Caco-2 (cell line): ENCODE results near the gene GTPBP3. TPM values are rescaled to one million over a fixed set of nuclear protein-coding genes. Genes with fewer than 3 reads are reported as not detected.

Experiments
- BruUV-seq: library from RNA; stranded (reverse); fragments of 400-500 nt; replicated peaks from 2 replicates; lab custom pipeline; 2021; lab: Mats Ljungman, UMichigan
- CTCF ChIA-PET: fragments of 300-600 bp; sonication (Branson Sonifier 250); formaldehyde crosslinking; loops from one replicate; lab custom pipeline; 2022; ENCODE audit warnings: antibody characterized with exemption; lab: Charles Lee
- POLR2A ChIA-PET: fragments of 300-600 bp; sonication (Branson Sonifier 250); formaldehyde crosslinking; loops from one replicate; lab custom pipeline; 2022; ENCODE audit warnings: antibody characterized with exemption; lab: Charles Lee
- DNase-seq, 2 experiments: peaks; one replicate each; pipeline versions ENCODE4 v3.0.0 to v3.0.0-alpha.2; 2020 to 2022
- H3K27me3 ChIP-seq: replicated peaks from 2 replicates; pipeline ENCODE4 v1.6.0; 2011; ENCODE audit warnings: low read length; ENCODE audit not compliant: control insufficient read depth, insufficient read depth
- H3K36me3 ChIP-seq: 2 replicates; pipeline ENCODE4 v1.5.1; 2011; ENCODE audit warnings: low read length; ENCODE audit not compliant: control insufficient read depth, insufficient read depth
- H3K4me1 ChIP-seq: fragments of 250-450 bp; sonication (Bioruptor Pico); 2 replicates; pipeline ENCODE4 v1.5.1; 2020; ENCODE audit warnings: mild to moderate bottlenecking
- H3K4me3 ChIP-seq: 2 replicates; pipeline ENCODE4 v1.5.1; 2011; ENCODE audit warnings: low read depth, mild to moderate bottlenecking, control low read depth, low read length
- H3K9me3 ChIP-seq: fragments of 250-450 bp; sonication (Bioruptor Pico); 2 replicates; pipeline ENCODE4 v1.5.1; 2020; ENCODE audit warnings: mild to moderate bottlenecking, moderate library complexity
- H3K27ac Mint-ChIP-seq: one replicate; pipeline ENCODE4 v1.8.0; 2022; ENCODE audit warnings: mixed read lengths; ENCODE audit not compliant: unreplicated experiment
- H3K27me3 Mint-ChIP-seq: one replicate; pipeline ENCODE4 v1.8.0; 2022; ENCODE audit warnings: mixed read lengths; ENCODE audit not compliant: insufficient read depth, unreplicated experiment
- H3K36me3 Mint-ChIP-seq: one replicate; pipeline ENCODE4 v1.8.0; 2022; ENCODE audit warnings: mild to moderate bottlenecking, mixed read lengths; ENCODE audit not compliant: insufficient read depth, unreplicated experiment
- H3K4me1 Mint-ChIP-seq: one replicate; pipeline ENCODE4 v1.8.0; 2022; ENCODE audit warnings: low read depth, mixed read lengths; ENCODE audit not compliant: unreplicated experiment
- H3K4me3 Mint-ChIP-seq: one replicate; pipeline ENCODE4 v1.8.0; 2022; ENCODE audit warnings: mild to moderate bottlenecking, moderate library complexity, mixed read lengths; ENCODE audit not compliant: unreplicated experiment
- H3K9me3 Mint-ChIP-seq: one replicate; pipeline ENCODE4 v1.8.0; 2022; ENCODE audit warnings: mixed read lengths; ENCODE audit not compliant: unreplicated experiment
- intact Hi-C: fragments of 100-400 bp; cut with micrococcal nuclease; formaldehyde crosslinking; loops from one replicate; pipeline ENCODE4 v1.10.0; 2022; ENCODE audit not compliant: unreplicated experiment
- total RNA-seq: library from RNA; stranded (reverse); gene quantifications from 2 replicates; pipeline ENCODE4 v1.2.3, GENCODE V29; 2022
- TF ChIP-seq, protein P1 (sequence below), 2 experiments: fragments of 200-600 bp in 1 of 2; IDR thresholded peaks; 1 replicate in 1 of 2; 2 replicates in 1 of 2; pipeline versions ENCODE4 v1.5.1 to v1.8.0; 2011 to 2022; ENCODE audit warnings: antibody characterized with exemption in 1 of 2, control low read depth in 1 of 2, inconsistent platforms in 1 of 2, low read depth in 1 of 2, low read length in 1 of 2, mild to moderate bottlenecking in 1 of 2, moderate library complexity in 1 of 2; ENCODE audit not compliant: insufficient read depth in 1 of 2, severe bottlenecking in 1 of 2, unreplicated experiment in 1 of 2

Gene GTPBP3
- total RNA-seq, 1 experiment from 2014 or later: 50.7 TPM

DNA sequence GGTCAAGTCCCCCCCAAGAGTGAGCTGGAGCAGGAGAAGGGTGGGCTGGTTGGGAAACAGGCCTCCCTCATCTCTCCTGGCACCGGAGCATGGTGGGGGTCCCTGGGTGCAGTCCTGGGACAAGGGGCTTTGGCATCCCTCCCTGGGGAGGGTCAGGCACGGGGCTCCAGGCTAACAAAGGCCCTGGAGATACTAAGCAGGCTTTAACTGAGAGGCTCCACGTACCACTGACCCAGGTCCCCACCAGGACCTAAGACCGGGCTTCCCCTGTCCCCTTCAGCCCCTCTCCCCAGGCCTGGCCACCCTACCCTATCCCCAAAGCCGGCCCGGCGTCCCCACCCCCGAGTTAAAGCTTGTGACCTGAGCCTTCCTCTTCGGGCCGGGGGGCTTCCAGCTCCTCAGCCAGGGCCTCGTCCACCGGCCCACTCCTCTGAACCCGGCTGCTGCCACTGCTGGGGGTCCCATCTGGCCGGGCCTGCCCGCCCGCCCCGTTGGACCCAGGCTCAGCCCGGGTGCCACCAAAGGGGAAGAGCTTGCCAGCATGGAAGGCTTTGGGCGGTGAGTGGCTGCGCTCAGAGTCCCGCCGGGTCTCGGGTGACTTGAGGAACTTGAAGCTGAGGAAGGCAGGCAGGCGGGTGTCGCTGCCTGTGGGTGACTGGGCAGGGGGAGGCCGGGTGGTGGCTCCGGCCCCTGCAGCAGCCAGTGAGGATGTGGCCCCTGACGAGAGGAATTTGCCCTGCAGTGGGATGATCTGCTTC is 12.8 kb upstream of the GTPBP3 start:
- no peak for DNase-seq
- H3K27me3 Mint-ChIP-seq: no peaks in the 10 kb centered on the region
- H3K4me3 Mint-ChIP-seq: no peak overlapping the region
- peaks cover 39% of the 10 kb centered on the region for H3K36me3 Mint-ChIP-seq
- Histone ChIP-seq H3K4me1 (peaks cover 17% of the 10 kb centered on the region), H3K9me3 (no peaks in the 10 kb centered on the region), H3K4me3 (no peak overlapping the region), H3K36me3 (no peaks in the 10 kb centered on the region; the same call in 1 of the 2 replicates), H3K27me3 (no peaks in the 10 kb centered on the region)
- H3K9me3 Mint-ChIP-seq: no peaks in the 10 kb centered on the region
- TSS peak; percentile 15 for BruUV-seq
- ChIA-PET CTCF (no interaction called here), POLR2A (interaction anchor here (0.6 kb wide), 1 partner anchor 968 kb away, joined by 5 read pairs; no protein-coding TSS in a partner anchor)
- TF ChIP-seq, protein P1, sequence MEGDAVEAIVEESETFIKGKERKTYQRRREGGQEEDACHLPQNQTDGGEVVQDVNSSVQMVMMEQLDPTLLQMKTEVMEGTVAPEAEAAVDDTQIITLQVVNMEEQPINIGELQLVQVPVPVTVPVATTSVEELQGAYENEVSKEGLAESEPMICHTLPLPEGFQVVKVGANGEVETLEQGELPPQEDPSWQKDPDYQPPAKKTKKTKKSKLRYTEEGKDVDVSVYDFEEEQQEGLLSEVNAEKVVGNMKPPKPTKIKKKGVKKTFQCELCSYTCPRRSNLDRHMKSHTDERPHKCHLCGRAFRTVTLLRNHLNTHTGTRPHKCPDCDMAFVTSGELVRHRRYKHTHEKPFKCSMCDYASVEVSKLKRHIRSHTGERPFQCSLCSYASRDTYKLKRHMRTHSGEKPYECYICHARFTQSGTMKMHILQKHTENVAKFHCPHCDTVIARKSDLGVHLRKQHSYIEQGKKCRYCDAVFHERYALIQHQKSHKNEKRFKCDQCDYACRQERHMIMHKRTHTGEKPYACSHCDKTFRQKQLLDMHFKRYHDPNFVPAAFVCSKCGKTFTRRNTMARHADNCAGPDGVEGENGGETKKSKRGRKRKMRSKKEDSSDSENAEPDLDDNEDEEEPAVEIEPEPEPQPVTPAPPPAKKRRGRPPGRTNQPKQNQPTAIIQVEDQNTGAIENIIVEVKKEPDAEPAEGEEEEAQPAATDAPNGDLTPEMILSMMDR (IDR thresholded peaks at IDR 0.05; ENCODE audit: insufficient read depth in 1 of 2, low read depth in 1 of 2, low read length in 1 of 2, severe bottlenecking in 1 of 2, unreplicated experiment in 1 of 2): no peak
- no peaks in the 10 kb centered on the region for H3K4me1 Mint-ChIP-seq
- no peak overlapping the region for H3K27ac Mint-ChIP-seq
- intact Hi-C loops: loop anchor here (5.0 kb wide), 1 partner anchor 32 kb away; no protein-coding TSS in a partner anchor

DNA sequence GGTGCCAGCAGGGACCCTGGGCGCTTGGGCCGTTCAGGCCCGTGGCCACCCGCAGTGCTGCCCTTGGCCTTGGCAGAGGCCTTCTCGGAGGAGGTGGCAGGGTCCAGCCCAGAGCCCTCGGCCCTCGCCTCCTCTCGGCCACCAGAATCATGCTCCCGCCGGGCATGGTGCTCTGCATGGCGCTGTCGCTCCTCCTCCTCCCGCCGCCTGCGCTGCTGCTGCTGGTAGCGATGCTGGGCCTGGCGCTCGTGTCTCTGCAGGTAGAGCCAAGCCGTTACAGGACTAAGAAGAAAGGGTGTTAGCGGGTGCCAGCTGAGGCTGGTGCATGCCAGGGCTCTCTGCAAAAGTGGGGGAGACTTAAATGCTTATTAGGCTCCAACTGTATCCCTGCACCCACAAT is 12.2 kb upstream of the GTPBP3 start:
- H3K9me3 Mint-ChIP-seq: no peaks in the 10 kb centered on the region
- no peak overlapping the region for H3K4me3 Mint-ChIP-seq
- H3K27ac Mint-ChIP-seq: no peak overlapping the region
- no peak for DNase-seq
- CTCF ChIA-PET: interaction anchor here (1.1 kb wide), 1 partner anchor 33 kb away, joined by 3 read pairs; no protein-coding TSS in a partner anchor
- Histone ChIP-seq H3K27me3 (no peaks in the 10 kb centered on the region), H3K4me1 (peaks cover 20% of the 10 kb centered on the region), H3K4me3 (no peak overlapping the region), H3K9me3 (no peaks in the 10 kb centered on the region), H3K36me3 (no peaks in the 10 kb centered on the region; the same call in 1 of the 2 replicates)
- H3K27me3 Mint-ChIP-seq: no peaks in the 10 kb centered on the region
- POLR2A ChIA-PET: interaction anchor here (0.6 kb wide), 1 partner anchor 968 kb away, joined by 5 read pairs; no protein-coding TSS in a partner anchor
- intact Hi-C loops: loop anchor here (5.0 kb wide), 1 partner anchor 33 kb away; no protein-coding TSS in a partner anchor
- H3K36me3 Mint-ChIP-seq: peaks cover 36% of the 10 kb centered on the region
- TF ChIP-seq, protein P1 (IDR thresholded peaks at IDR 0.05; ENCODE audit: insufficient read depth in 1 of 2, low read depth in 1 of 2, low read length in 1 of 2, severe bottlenecking in 1 of 2, unreplicated experiment in 1 of 2): no peak
- BruUV-seq: no TSS peak
- H3K4me1 Mint-ChIP-seq: no peaks in the 10 kb centered on the region

GRCh38 chr19:17325881-17326594 is 11.3 kb upstream of the GTPBP3 start:
- BruUV-seq: no TSS peak
- Histone ChIP-seq H3K36me3 (no peaks in the 10 kb centered on the region; the same call in none of the 2 replicates), H3K4me3 (no peak overlapping the region), H3K27me3 (no peaks in the 10 kb centered on the region), H3K4me1 (peaks cover 20% of the 10 kb centered on the region), H3K9me3 (no peaks in the 10 kb centered on the region)
- Mint-ChIP-seq H3K4me3 (no peak overlapping the region), H3K4me1 (no peaks in the 10 kb centered on the region), H3K36me3 (peaks cover 35% of the 10 kb centered on the region), H3K27me3 (no peaks in the 10 kb centered on the region), H3K9me3 (no peaks in the 10 kb centered on the region), H3K27ac (no peak overlapping the region)
- TF ChIP-seq, protein P1 (IDR thresholded peaks at IDR 0.05; ENCODE audit: insufficient read depth in 1 of 2, low read depth in 1 of 2, low read length in 1 of 2, severe bottlenecking in 1 of 2, unreplicated experiment in 1 of 2): no peak
- no peak for DNase-seq
- ChIA-PET CTCF (interaction anchor here (0.5 to 1.7 kb wide), 3 partner anchors 10 to 34 kb away, joined by 3 to 7 read pairs (median 7); partner anchors contain the start of gene MRPL34), POLR2A (interaction anchor here (0.9 kb wide), 1 partner anchor 17 kb away, joined by 4 read pairs; no protein-coding TSS in a partner anchor)
- intact Hi-C loops: loop anchor here (5.0 kb wide), 1 partner anchor 34 kb away; no protein-coding TSS in a partner anchor
